Transverse colon (tissue), 4 donors: ENCODE measurements around the gene ALKBH4.

Source experiments
- CTCF ChIP-seq, 5 experiments: fragments of 200-600 bp in 3 of 5; fragments of 450-650 bp in 2 of 5; sonication (generic) in 3 of 5; IDR thresholded peaks; 1 replicate in 2 of 5; 2 replicates in 3 of 5; pipeline ENCODE4 v1.5.1; 2016 to 2017; ENCODE audit warnings: antibody characterized with exemption in 5 of 5, inconsistent platforms in 3 of 5, mild to moderate bottlenecking in 2 of 5, moderate library complexity in 1 of 5
- EP300 ChIP-seq: sonication (generic); formaldehyde crosslinking; IDR thresholded peaks from one replicate; pipeline ENCODE4 v1.6.1; 2017; ENCODE audit warnings: antibody characterized with exemption, low read depth
- POLR2A ChIP-seq: fragments of 450-650 bp; IDR thresholded peaks from one replicate; pipeline ENCODE4 v1.6.1; 2016; ENCODE audit warnings: antibody characterized with exemption, mild to moderate bottlenecking, moderate library complexity
- POLR2AphosphoS5 ChIP-seq, 3 donors: sonication (generic); formaldehyde crosslinking; IDR thresholded peaks; one replicate each; pipeline ENCODE4 v1.6.1; 2016; ENCODE audit warnings: antibody characterized with exemption in 3 of 3

DNA sequence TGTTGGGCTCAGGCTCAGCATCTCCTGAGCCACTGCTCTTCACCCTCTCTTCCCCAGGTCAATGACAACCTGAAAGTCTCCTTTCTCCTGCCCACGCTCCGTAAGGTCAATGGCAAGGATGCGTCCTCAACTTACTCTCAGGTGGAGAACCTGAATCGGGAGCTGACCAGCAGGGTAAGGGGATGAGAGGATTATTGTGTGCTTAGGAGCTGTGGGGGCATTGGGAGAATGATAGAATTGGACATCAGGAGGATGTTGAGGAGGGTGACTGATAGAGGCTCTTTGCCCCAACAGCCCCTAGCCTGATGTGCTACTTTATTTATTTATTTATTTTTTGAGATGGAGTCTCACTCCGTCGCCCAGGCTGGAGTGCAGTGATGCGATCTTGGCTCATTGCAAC, 1.4 kb upstream of the ALKBH4 start:
- TF ChIP-seq POLR2A (no peak), CTCF (IDR thresholded peaks at IDR 0.05) (no peak), POLR2AphosphoS5 (IDR thresholded peaks at IDR 0.05) (no peak), EP300 (no peak)
